Activated T-helper 1 cell treated with Interleukin-2 at 50 U/mL for 16 hours (primary cell): ENCODE results near the gene TUB.

Source experiments
- DNase-seq: peaks from one replicate; pipeline ENCODE4 v3.0.0-alpha.2; 2020; ENCODE audit warnings: low read depth

TUB gene

DNA sequence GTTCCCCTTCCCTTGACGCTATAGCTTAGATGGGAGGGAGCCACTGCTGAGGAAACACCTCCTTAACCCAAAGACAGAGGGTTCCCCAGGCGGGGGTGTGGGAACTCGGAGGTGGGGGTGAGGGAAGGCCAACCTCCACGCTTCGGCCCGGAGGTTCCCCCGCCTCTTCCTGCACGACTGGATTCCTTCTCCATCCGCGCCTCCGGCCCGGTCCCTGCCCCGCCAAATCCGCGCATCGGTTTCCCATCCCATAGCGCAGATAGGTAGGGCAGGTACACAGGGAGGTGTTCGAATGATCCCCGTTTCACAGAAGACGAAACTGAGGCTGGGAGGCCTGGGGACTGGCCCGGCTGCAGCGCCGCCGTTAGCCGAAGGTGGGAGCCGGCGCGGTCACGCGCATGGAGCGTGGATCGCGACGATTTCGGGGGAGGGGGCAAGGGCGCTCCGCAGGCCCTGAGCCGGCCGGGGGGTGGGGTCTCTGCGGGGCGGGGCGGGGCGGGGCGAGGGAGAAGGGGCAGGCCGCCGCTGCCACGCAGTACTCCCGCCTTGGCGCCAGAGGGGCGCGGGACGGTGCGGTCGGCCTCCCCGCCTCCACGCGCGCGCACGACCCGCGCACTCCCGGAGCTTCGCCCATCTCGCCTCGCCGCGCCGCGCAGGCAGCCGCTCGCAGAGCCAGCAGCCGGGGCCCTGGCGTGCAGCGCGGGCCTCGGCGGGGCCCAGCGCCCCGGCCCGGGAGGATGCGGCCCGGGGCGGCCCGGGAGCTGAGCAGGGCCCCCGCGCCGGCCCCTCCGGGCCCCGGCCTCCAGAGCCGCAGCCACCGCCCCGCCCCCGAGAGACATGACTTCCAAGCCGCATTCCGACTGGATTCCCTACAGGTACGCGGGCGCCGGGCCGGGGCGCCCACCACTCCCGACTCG is at the start of gene TUB:
TSS of gene TUB (plus strand) at position 538 of the 917 bp plus-strand sequence. CDS start at position 838, 300 bp downstream.
- no peak for DNase-seq

GRCh38 chr11:8031248-8032115 is 49.5 kb upstream of the TUB start:
- no peak for DNase-seq

GRCh38 chr11:8032122-8032521 is 48.9 kb upstream of the TUB start:
- no peak for DNase-seq

GRCh38 chr11:8032576-8033304 is 48.3 kb upstream of the TUB start:
- no peak for DNase-seq

DNA sequence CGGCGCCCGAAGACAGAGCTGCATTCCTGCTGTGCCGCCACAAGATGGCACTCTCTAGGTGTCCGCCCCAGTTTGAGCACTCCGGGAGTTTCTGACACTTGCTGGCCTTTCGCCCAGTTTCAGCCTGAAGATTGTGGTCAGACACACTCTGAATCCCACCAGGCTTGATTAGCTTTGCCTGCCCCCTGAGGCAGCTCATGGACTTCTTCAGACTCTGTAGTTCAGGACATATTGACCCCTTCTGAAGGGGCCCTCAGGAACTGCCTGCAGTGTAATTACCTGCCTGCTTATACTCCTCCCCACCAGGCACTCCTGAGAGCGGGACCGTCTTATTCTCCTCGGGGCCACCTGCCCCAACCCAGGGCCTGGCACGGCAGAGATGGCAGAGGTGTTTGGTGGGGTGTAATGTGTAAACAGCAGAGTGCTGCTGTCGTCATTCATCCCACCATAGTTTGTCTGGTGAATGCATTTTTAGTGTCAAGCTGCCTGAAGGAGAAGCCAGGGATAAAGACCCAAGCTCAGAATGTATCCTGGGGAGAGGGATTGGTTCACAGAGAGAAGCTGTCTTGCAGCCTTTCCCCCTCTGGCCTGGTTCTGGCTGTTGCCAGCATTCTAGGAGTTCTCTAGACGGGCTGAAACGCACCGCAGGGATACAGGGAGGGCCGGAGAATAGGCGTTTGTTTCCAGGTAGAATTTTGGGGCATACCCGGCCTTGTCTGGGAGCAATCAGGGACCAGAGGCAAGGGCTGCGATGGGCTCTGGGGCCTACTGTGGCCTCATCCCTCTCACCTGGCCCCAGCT is 47.5 kb upstream of the TUB start:
- peak; percentile 21 for DNase-seq

DNA sequence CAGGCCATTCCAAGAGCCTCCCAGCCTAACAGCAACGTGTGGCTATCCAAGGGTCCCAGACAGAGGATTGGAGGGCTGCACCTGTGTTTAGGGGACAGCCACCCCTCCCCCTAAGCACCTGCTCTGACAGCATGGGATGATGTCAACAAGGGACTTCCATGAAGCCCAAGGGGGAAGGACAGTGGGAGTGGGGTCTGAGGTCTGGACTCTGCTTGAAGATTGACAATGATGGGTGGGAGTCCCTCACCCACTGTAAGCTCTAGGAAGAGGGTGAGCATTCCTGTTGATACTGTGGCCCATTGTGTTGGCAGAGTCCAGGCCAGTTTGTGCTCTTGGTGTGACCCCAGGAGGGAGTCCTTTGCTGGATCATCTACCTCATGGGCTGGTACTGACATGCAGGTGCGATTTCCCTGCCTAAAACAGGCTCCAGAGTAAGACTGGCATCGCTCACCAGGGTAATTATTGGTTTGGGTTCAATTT is 46.9 kb upstream of the TUB start:
- DNase-seq = no peak

GRCh38 chr11:8034604-8035190 is 46.3 kb upstream of the TUB start:
- no peak for DNase-seq

DNA sequence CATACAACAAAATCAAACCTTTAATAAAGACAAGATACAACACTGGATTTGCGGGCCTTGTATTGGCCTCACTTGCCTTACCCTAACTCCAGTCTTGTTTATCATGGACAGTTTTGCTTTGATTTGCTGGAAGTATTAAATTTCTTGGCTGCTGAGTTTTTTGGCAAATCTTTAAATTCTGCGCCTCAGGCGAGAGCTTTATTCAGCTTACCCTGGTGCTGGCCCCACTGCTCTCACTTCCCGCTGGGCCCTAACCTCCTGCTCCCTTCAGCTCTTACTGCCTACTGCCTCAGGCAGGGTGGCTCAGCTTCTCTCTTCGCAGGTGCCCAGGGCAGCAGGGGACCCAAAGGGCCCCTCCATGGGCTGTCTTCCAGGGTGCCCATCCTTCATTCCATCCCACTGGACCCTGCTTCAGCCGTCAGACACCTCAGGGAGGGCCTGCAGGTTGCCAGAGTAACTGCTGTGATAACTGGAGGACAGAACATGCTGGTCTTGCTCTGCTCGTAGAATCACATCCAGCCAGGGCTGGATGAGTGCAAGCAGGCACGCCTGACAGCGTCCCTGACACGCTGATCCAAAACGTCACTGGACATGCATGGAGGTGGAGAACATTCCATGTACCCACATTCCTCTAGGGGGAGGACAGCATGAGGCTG is 45.7 kb upstream of the TUB start:
- DNase-seq = no peak

- DNase-seq = no peak
Measured at GRCh38 chr11:8036002-8036802, 44.8 kb upstream of the TUB start.

- no peak for DNase-seq
Measured at GRCh38 chr11:8036986-8037385, 44.0 kb upstream of the TUB start.

GRCh38 chr11:8038393-8038792 is 42.6 kb upstream of the TUB start:
- no peak for DNase-seq

GRCh38 chr11:8038811-8039529 is 42.0 kb upstream of the TUB start:
- DNase-seq = no peak

GRCh38 chr11:8039530-8040260 is 41.3 kb upstream of the TUB start:
- no peak for DNase-seq

DNA sequence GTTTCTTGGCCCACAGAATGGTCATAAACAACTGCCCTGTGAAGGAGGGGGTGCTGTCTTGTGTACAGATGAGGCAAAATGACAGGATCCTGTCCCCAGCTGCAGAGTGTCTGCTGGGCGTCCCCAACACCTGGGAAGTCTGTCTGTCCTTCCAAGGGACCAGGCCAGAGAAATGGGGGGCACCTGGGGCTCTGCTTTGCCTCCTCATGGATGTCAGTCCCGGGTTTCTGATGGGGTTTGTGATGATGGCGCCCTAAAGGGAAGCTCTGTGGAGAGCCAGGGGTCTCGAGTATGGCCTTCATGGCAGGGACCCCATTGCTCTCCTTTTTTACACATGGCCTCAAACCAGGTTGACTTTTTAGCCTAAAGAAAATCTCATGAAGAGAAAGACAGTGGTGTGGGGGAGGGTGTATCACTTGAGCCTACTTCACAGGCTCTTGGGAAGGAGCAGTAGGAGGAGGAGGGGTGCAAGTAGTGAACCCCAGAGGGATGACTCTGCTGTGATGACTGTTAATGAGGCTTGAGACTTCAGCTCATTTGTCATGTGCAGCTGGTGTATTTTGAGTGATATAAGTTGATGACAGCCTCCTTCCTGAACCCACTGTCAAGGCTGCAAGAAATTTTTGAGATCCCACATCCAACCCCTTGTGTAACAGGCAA is 40.6 kb upstream of the TUB start:
- DNase-seq = no peak

DNA sequence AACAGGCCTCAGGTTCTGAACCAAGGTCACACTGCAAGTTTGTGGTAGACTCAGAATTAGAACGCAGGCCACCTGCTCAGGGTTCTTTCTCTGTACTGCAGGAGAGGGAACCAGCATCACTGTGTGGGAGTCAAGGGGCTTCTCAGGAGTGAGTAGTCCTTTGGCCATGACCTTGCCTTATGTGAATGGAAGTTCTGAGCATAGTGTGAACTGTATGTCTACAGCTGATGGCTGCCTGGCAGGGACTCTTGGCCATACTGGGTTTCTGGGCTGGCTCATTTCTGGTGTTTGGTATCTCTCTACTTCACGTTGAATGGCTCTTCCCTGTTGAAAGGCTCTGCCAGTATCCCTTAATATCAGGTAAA is 40.1 kb upstream of the TUB start:
- no peak for DNase-seq

DNA sequence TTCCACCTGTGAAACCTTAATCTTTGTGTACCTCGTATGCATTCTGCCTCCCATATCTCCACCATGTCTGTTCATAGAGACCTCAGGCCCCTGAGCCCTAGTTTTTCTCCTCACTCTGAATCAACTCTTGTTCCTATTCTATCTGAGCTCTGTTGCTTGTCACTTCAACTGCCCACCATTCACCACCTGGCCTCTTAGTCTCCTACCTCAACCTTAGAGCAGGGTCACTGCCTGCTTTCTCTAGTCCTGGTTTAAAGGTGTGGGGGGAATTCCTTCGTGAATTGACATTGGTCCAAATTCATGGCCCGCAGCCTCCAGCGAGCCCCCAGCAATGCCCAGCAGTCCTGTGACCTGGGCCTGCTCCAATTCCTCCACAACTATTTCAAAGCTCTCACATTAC is 39.4 kb upstream of the TUB start:
- no peak for DNase-seq

DNA sequence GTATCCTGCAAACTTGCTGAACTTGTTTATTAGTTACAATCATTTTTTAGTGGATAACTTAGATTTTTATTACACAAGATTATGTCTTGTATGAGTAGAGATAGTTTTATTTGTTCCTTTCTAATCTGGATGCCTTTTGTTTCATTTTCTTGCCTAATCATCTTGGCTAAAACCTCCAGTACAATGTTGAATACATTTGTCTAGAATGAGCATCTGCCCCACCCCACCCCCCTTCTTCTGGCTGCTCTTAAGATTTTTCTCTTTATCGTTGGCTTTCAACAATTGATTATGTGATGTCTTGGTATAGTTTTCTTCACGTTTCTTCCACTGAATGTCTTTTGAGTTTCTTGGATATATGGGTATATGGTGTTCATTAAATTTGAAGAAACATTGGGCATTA is 37.3 kb upstream of the TUB start:
- no peak for DNase-seq

GRCh38 chr11:8045839-8046238 is 35.2 kb upstream of the TUB start:
- no peak for DNase-seq
